ENCODE results near the gene C16orf96. TPM values are rescaled to one million over a fixed set of nuclear protein-coding genes. Genes with fewer than 3 reads are reported as not detected.

The C16orf96 gene
- total and polyA plus RNA-seq, 2 donors (not counting 1 experiment from before 2014, with no cell fraction given) = 0.31 to 0.79 TPM

DNA sequence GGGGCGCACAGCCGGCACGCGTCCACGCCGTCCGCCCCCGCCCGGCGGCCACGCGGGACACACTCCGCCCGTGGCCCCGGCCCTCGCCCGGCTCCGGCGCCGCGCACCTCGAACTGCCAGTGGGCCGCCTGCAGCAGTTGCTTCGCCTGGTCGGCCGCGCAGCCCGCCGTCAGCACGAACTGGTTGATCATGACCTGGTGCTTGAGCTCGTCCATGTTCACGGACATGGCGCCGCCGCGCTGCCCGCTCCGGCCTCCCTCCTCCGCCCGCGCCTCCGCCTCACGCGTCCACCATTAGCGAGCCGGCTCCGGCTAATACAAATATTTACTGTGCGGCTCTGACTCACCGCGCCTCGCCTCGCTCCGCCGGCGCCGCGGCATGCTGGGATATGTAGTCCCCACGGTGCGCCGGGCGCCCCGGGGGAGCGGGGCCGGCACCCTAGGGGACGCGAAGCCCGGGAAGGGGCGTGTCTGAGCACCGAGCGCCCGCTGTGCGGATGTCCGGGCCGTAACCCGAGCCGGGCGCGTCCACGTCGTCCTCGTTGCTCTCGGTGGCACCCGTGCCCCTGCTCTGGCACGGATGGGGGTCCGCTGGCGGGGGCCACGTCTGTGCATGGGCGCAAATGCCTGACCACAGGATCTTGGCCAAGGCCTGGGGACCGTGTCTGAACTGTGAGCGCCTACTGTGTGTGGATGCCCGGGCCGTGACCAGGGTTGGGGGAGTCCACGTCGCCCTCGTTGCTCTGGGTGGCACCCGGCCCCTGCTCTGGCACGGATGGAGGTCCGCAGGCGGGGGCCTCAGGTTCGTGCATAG, 58.6 kb downstream of the C16orf96 start, which contains the start of gene UBALD1:
TSS of gene UBALD1 (minus strand) at position 318 of the 813 bp plus-strand sequence. CDS start at position 227, 91 bp downstream.
- H3K36me3 ChIP-seq (replicated peaks in 1 of 2; ENCODE audit: control extremely low read depth in 1 of 2, control insufficient read depth in 1 of 2, extremely low read depth in 1 of 2, insufficient read depth in 2 of 2, low read length in 1 of 2) = no peaks in the 10 kb centered on the region
- ATAC-seq (ENCODE audit: low read depth) (peak; percentile 59), DNase-seq (peak; percentile 90)
- intact Hi-C loops (cut with micrococcal nuclease) = loop anchor here (1.0 to 10.0 kb wide), 5 partner anchors 76 to 1350 kb away; partner anchors contain the start of genes ADCY9, CDIP1, EEF2KMT and TRAP1
- peaks cover 28 to 39% of the 10 kb centered on the region in 2 donors for H3K4me1 ChIP-seq (ENCODE audit: control insufficient read depth in 2 of 2, insufficient read depth in 2 of 2, low read length in 2 of 2)
- H3K9ac ChIP-seq (ENCODE audit: low read length) = peak within 1 kb of the TSS; percentile 78
- no peaks in the 10 kb centered on the region for H3K9me3 Mint-ChIP-seq (ENCODE audit: insufficient read depth)
- peaks cover 42% of the 10 kb centered on the region for H4K20me1 ChIP-seq (ENCODE audit: control insufficient read depth, insufficient read depth, low read length, poor library complexity, severe bottlenecking)
- H3K79me2 ChIP-seq (ENCODE audit: control insufficient read depth, insufficient read depth, low read length) = peaks cover 37% of the 10 kb centered on the region
- H2AFZ ChIP-seq (ENCODE audit: insufficient read depth, low read depth, low read length, poor library complexity, severe bottlenecking) = peak within 1 kb of the TSS; percentile 83
- H3K27ac Mint-ChIP-seq = peak within 1 kb of the TSS; percentile 94
- H3K27me3 ChIP-seq (replicated peaks in 1 of 4; ENCODE audit: control extremely low read depth in 1 of 4, control insufficient read depth in 3 of 4, insufficient read depth in 4 of 4, low read length in 3 of 4) = no peaks in the 10 kb centered on the region
- peak within 1 kb of the TSS; percentile 99 for H3K4me2 ChIP-seq (replicated peaks; ENCODE audit: low read depth, low read length, poor library complexity, severe bottlenecking)
- ChIA-PET CTCF (interaction anchor here (0.6 to 5.4 kb wide), 3 partner anchors 11 to 120 kb away, joined by 4 to 50 read pairs (median 13); partner anchors contain the start of genes ANKS3, DNAAF8 and MGRN1), POLR2A (interaction anchor here (0.6 to 3.3 kb wide), 3 partner anchors 10 to 342 kb away, joined by 3 to 33 read pairs (median 6); partner anchors contain the start of genes MGRN1 and TFAP4)
- H3K4me3 Mint-ChIP-seq = peak within 1 kb of the TSS; percentile 92
- H3K4me3 ChIP-seq (ENCODE audit: control extremely low read depth in 1 of 5, extremely low read depth in 1 of 5, insufficient read depth in 1 of 5, low read depth in 2 of 5, low read length in 4 of 5) = peak within 1 kb of the TSS; percentile 8 to 81 (median 72)
- 9% methylated on average over 100 of the region's 100 CpGs for WGBS (ENCODE audit: insufficient coverage)
- peaks cover 29% of the 10 kb centered on the region for H3K4me1 Mint-ChIP-seq
- peaks cover 0 to 9% (median 0%) of the 10 kb centered on the region in 3 donors for H3K9me3 ChIP-seq (ENCODE audit: control extremely low read depth in 1 of 3, control insufficient read depth in 2 of 3, insufficient read depth in 1 of 3, low read length in 2 of 3)
- H3K27me3 Mint-ChIP-seq = no peaks in the 10 kb centered on the region
- peak within 1 kb of the TSS; percentile 85 to 86 for H3K27ac ChIP-seq (ENCODE audit: low read length in 2 of 2)
- no peak for TF ChIP-seq EZH2 (IDR thresholded peaks at IDR 0.05; ENCODE audit: borderline replicate concordance, insufficient read depth, low read depth, low read length, poor library complexity, severe bottlenecking)
- TF ChIP-seq, protein P1, sequence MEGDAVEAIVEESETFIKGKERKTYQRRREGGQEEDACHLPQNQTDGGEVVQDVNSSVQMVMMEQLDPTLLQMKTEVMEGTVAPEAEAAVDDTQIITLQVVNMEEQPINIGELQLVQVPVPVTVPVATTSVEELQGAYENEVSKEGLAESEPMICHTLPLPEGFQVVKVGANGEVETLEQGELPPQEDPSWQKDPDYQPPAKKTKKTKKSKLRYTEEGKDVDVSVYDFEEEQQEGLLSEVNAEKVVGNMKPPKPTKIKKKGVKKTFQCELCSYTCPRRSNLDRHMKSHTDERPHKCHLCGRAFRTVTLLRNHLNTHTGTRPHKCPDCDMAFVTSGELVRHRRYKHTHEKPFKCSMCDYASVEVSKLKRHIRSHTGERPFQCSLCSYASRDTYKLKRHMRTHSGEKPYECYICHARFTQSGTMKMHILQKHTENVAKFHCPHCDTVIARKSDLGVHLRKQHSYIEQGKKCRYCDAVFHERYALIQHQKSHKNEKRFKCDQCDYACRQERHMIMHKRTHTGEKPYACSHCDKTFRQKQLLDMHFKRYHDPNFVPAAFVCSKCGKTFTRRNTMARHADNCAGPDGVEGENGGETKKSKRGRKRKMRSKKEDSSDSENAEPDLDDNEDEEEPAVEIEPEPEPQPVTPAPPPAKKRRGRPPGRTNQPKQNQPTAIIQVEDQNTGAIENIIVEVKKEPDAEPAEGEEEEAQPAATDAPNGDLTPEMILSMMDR (IDR thresholded peaks at IDR 0.05) = no peak
